ENCODE data around the gene ATP9B.

DNA sequence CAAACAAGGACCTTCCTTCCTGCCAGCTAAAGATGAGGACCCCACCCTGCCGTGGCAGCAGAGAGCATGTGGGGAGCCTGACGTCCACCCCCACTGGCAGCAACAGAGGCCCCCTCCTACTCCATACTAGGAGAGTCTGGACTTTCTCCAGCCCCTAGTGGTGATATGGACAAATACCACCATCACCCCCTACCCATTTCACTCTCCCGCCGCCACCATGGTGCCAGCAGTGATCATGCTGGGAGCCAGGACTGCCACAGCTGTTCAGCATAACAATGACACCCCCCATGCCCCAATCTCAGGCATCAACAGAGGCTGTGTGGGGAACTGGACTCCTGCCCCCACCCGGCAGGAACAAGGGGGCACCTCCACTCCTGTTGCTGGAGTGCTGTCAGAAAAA lies 42.7 kb upstream of the ATP9B start:
- TF ChIP-seq CTCF (IDR thresholded peaks at IDR 0.05), result no peak
- no peak for TF ChIP-seq POLR2A (IDR thresholded peaks at IDR 0.05)
- TF ChIP-seq EP300 (IDR thresholded peaks at IDR 0.05), result no peak

All from ovary (tissue), 3 donors.